Activated gamma-delta T cell treated with anti-CD3 and anti-CD28 coated beads, Interleukin-2, amount 50 U/mL, for 16 hours (primary cell): Measurements from ENCODE around the gene PRKG2.

Experiments used
- DNase-seq: peaks from one replicate; pipeline ENCODE4 v3.0.0-alpha.2; 2020; ENCODE audit warnings: low read depth

PRKG2 gene

GRCh38 chr4:81038636-81039350 lies 176.2 kb downstream of the PRKG2 start:
- no peak for DNase-seq
